ENCODE results near the gene FRMD4A. TPM values are rescaled to one million over a fixed set of nuclear protein-coding genes. Genes with fewer than 3 reads are reported as not detected.

FRMD4A gene
- total RNA-seq: 98.0 TPM

DNA sequence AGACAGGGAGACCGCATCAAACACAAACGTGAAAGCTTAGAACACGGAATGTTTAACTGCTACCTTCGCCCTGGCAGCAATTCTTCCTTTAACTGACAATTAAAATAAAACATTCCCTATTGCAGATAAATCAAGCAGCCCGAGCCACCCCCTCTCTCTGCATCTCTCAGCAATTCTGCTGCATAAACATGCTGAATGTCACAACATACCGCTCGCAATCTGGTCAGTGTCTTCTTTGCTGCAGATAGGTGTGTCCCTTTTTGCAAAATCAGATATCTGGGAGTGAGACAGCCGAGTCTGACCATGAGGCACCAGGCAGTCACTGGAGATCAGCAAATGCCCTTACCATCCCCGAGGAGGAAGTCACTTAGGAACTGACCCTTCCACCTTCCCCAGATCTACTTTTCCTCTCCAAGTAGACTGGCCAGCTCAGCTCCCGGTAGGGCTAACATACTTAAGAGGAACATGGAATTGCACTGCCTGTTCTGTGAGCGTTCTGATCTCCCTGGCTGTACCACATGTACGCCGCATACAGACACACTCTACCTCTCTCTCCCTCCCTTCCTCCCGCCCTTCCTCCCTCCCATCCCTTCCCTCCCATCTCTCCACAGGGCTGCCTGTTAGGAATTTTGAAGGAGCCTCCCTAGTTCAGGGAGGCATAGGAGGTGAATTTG lies at the start of gene FRMD4A:
FRMD4A (minus strand) TSS at position 537 of the 674 bp plus-strand sequence.
- ATAC-seq: peak; percentile 45
- intact Hi-C loops (cut with DNase I): no loop called here
- DNase-seq (ENCODE audit: low spot score): no peak

DNA sequence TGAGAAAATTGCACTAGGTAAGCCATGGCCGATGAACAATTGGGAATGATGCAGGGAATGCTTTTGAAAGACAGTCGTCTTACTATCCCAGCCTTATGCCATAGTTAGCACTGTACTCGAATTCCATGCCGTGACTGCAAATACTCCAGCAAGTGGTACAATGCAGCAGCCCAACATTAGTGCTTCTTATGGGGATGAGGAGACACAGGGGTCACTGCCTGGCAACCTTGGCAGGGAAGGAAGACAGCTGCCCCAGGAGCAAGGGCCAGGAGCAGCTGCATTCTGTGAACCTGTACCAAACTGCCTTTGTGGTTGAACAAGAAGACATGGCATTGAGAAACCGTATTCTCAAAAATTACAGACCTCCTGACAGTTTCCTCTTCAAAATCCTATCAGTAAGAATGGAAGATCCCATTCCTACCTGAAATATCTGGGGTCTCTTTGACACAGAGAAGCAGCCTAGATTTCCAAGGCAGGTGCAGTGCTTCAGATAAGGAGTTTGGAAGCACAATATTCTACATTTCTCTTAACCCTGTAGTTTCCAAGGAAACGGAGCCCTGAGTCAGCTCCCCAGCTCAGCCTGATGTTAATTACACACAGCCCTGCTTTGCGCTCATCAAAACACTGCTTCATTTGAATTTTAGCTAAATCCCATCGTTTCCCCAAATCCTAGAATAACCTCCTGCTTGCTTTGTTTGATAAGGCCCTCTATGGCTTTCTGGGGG lies 49.0 kb upstream of the FRMD4A start:
- intact Hi-C loops (cut with DNase I): no loop called here
- DNase-seq (ENCODE audit: low spot score): no peak
- no peak for ATAC-seq

GRCh38 chr10:14378387-14378960 lies 47.8 kb upstream of the FRMD4A start:
- intact Hi-C loops (cut with DNase I): no loop called here
- ATAC-seq (no peak), DNase-seq (ENCODE audit: low spot score) (no peak)

- intact Hi-C loops (cut with DNase I): no loop called here
- ATAC-seq (no peak), DNase-seq (ENCODE audit: low spot score) (no peak)
These were observed 47.0 kb upstream of the FRMD4A start for GRCh38 chr10:14377591-14378175.

GRCh38 chr10:14374745-14375445 lies 44.2 kb upstream of the FRMD4A start:
- DNase-seq (ENCODE audit: low spot score): no peak
- intact Hi-C loops (cut with DNase I): no loop called here
- no peak for ATAC-seq

DNA sequence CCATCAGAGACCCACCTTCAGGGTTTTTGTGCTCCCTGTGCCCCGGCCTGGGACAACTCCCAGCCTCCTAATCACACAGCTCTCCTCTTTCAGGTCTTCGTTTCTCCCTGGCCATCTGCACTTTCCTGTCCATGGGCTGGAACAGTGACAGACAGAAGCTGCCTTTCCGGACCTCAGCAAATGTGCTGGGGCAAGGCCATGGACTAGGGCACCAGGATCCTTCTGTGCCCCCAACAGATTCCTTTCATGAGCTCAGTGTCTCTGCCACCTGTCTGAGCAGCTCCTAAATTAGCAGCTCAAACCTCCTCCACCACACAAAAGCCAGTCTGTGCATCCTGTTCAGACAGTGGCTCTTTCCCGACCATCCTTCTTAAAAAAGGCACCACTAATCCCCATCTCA lies 41.9 kb upstream of the FRMD4A start:
- intact Hi-C loops (cut with DNase I): no loop called here
- DNase-seq (ENCODE audit: low spot score): no peak

DNA sequence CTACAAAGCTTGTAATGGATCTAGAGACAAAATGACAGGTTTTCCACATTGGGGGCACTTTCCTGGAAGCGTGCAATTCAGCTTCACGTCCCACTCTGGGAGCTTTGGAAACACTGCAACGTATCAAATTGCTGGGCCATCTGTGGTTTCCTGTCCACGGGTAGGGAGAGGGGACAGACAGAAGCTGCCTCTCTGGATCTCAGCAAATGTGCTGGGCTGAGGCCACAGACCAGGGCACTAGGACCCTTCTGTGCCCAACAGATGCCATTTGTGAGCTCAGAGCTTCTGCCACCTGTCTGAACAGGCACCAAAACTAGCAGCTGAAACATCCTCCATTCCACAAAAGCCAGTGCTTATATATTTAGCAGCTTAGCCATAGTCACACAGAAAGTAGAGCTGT lies 40.9 kb upstream of the FRMD4A start:
- intact Hi-C loops (cut with DNase I): no loop called here
- DNase-seq (ENCODE audit: low spot score) (no peak), ATAC-seq (no peak)

More for the DNA sequence above, 41.9 kb upstream of the FRMD4A start:
- no peak for ATAC-seq

GRCh38 chr10:14370894-14371293 lies 40.2 kb upstream of the FRMD4A start:
- intact Hi-C loops (cut with DNase I): loop anchor here (1.0 kb wide), 1 partner anchor 24 kb away; no protein-coding TSS in a partner anchor
- DNase-seq (ENCODE audit: low spot score): no peak

GRCh38 chr10:14369906-14370305 lies 39.2 kb upstream of the FRMD4A start:
- intact Hi-C loops (cut with DNase I): loop anchor here (1.0 kb wide), 1 partner anchor 25 kb away; no protein-coding TSS in a partner anchor
- DNase-seq (ENCODE audit: low spot score) (no peak), ATAC-seq (no peak)

More at GRCh38 chr10:14370894-14371293, 40.2 kb upstream of the FRMD4A start:
- no peak for ATAC-seq

DNA sequence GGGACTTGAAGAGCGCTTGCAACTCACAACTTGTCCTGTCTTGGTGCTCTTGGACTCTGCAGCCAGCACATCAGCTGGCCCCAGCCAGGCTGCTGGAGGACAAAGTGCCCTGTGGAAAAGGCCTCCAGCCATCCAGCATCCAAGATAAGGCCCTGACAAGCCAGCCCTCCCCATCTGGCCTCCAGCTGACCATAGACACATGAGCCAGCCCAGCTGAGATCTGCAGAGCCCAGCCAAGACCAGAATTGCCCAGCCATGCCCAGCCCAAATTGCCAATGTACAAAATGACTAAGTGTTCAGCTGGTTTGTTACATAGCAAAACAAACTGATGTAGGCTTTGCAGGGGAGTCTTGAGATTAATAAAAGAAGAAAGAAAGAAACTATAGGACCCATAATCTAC lies 36.0 kb upstream of the FRMD4A start:
- ATAC-seq: no peak
- intact Hi-C loops (cut with DNase I): no loop called here
- DNase-seq (ENCODE audit: low spot score): no peak

DNA sequence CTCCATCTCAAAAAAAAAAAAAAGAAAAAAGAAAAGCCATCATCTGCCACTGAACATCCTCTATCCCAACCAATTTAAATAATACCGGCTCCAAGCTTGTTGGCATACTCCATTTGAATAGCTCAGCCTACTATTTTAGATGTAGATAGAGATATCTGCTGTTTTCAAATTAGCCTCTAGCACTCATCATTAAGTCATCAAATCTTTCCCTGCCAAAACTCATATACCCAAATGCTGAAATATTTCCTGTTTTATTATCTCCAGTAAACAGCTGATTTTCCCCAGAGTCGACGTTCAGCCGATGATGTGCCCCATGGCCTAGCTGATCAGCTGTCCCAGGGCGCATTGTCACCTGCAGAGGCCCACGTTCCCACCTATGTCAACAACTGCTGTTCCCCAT lies 34.5 kb upstream of the FRMD4A start:
- intact Hi-C loops (cut with DNase I): no loop called here
- ATAC-seq (no peak), DNase-seq (ENCODE audit: low spot score) (no peak)

- DNase-seq (ENCODE audit: low spot score) (no peak), ATAC-seq (no peak)
- intact Hi-C loops (cut with DNase I): no loop called here
These were observed 31.4 kb upstream of the FRMD4A start for GRCh38 chr10:14362104-14362503.

- ATAC-seq (no peak), DNase-seq (ENCODE audit: low spot score) (no peak)
- intact Hi-C loops (cut with DNase I): no loop called here
These were observed 30.2 kb upstream of the FRMD4A start for GRCh38 chr10:14360961-14361360.

- DNase-seq (ENCODE audit: low spot score): no peak
- intact Hi-C loops (cut with DNase I): no loop called here
These were observed 29.8 kb upstream of the FRMD4A start for GRCh38 chr10:14360515-14360914.

GRCh38 chr10:14358886-14359573 lies 28.3 kb upstream of the FRMD4A start:
- ATAC-seq: no peak
- intact Hi-C loops (cut with DNase I): no loop called here

More at GRCh38 chr10:14360515-14360914, 29.8 kb upstream of the FRMD4A start:
- ATAC-seq: no peak

DNA sequence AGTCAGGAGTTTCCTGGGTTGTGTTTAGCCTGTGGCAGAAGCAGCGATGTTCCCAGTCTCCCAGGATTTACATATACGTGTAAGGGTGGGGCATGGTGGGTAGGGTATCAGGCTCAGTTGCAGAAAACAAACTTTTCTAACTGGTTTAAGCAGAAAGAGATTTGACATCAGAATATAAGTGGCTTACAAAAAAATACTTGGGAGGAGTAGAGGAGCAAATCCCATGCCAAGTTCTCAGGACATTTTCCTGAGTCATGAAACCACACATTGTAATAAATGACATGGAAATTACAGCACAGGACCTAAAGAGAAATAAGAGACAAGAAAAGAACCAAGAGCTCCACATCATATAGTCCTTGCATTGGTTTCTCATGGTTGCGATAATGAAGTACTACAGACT lies 26.2 kb upstream of the FRMD4A start:
- intact Hi-C loops (cut with DNase I): no loop called here
- DNase-seq (ENCODE audit: low spot score) (no peak), ATAC-seq (no peak)

More at GRCh38 chr10:14358886-14359573, 28.3 kb upstream of the FRMD4A start:
- DNase-seq (ENCODE audit: low spot score): no peak

- intact Hi-C loops (cut with DNase I): no loop called here
- ATAC-seq (no peak), DNase-seq (ENCODE audit: low spot score) (no peak)
These were observed 25.0 kb upstream of the FRMD4A start for GRCh38 chr10:14355750-14356149.

DNA sequence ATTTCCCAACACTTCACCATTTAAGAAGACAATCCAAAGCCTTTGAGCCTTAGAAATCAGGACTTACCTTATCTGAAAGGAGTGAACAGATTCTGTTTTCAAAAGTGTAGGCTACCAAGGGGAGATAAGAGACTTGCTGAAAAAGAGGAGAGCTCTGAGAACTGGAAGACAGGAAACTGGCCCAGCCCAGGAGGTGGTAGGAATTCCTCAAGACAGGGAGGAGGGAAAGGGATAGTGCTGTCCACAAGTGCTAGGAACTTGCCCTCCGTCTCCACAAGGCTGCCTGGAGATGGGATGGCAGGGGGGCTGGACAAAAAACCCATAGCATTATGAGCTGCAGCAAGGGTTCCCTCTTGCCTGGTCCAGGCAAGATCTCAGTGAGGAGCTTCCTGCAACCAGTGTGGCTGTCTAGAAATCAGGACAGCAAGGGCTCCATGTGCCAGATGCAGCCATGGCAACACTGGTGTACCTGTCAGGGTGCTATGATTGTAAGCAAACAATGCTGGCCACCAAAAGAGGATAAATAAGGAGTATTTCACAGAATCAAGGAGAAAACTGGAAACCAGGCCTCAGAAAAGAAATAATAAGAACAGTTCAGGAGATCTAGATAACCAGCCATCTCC lies 22.7 kb upstream of the FRMD4A start:
- intact Hi-C loops (cut with DNase I): no loop called here

More for the DNA sequence above, 22.7 kb upstream of the FRMD4A start:
- ATAC-seq (no peak), DNase-seq (ENCODE audit: low spot score) (no peak)

All from sciatic nerve (tissue), 2 donors.